ENCODE results near the gene TWSG1. TPM values are rescaled to one million over a fixed set of nuclear protein-coding genes. Genes with fewer than 3 reads are reported as not detected.

The TWSG1 gene
- total and polyA plus RNA-seq, 10 of the 15 experiments (the other 5 are each of a cell fraction or from before 2014, with no cell fraction given), result 11.1 to 45.1 (median 27.7) TPM

- no peak for TF ChIP-seq MTA3 (IDR thresholded peaks at IDR 0.05; ENCODE audit: borderline replicate concordance, low read length)
- peak; percentile 60; the same call in 1 of the 2 replicates for TF ChIP-seq IKZF1 (conservative IDR thresholded peaks at IDR 0.05)
- TF ChIP-seq, protein P1, sequence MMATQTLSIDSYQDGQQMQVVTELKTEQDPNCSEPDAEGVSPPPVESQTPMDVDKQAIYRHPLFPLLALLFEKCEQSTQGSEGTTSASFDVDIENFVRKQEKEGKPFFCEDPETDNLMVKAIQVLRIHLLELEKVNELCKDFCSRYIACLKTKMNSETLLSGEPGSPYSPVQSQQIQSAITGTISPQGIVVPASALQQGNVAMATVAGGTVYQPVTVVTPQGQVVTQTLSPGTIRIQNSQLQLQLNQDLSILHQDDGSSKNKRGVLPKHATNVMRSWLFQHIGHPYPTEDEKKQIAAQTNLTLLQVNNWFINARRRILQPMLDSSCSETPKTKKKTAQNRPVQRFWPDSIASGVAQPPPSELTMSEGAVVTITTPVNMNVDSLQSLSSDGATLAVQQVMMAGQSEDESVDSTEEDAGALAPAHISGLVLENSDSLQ (IDR thresholded peaks at IDR 0.05), result no peak
- TF ChIP-seq EZH2 (IDR thresholded peaks at IDR 0.05; ENCODE audit: borderline replicate concordance, control insufficient read depth, low read depth, low read length), result no peak
- TF ChIP-seq RUNX3 (IDR thresholded peaks at IDR 0.05; ENCODE audit: low read length), result peak; percentile 51
- peak; percentile 35; the same call in 1 of the 2 replicates for TF ChIP-seq FOXM1 (IDR thresholded peaks at IDR 0.05; ENCODE audit: low read depth, low read length)
- peak; percentile 46 to 54; a peak in 3 of 4 replicates for TF ChIP-seq IKZF2 (IDR thresholded peaks at IDR 0.05)
- TF ChIP-seq NFIC (IDR thresholded peaks at IDR 0.05; ENCODE audit: low read depth, low read length), result no peak
- no peak for TF ChIP-seq YBX1 (IDR thresholded peaks at IDR 0.05)
- no peak for TF ChIP-seq SMAD5 (IDR thresholded peaks at IDR 0.05; ENCODE audit: low read depth)
- TF ChIP-seq BHLHE40 (IDR thresholded peaks at IDR 0.05; ENCODE audit: borderline replicate concordance in 1 of 2, low read depth in 2 of 2, low read length in 1 of 2), result peak in 1 of 2 experiments; percentile 12; a peak in 1 of 4 replicates
- TF ChIP-seq USF2 (IDR thresholded peaks at IDR 0.05; ENCODE audit: borderline replicate concordance, low read depth, low read length), result no peak
- TF ChIP-seq, protein P2, sequence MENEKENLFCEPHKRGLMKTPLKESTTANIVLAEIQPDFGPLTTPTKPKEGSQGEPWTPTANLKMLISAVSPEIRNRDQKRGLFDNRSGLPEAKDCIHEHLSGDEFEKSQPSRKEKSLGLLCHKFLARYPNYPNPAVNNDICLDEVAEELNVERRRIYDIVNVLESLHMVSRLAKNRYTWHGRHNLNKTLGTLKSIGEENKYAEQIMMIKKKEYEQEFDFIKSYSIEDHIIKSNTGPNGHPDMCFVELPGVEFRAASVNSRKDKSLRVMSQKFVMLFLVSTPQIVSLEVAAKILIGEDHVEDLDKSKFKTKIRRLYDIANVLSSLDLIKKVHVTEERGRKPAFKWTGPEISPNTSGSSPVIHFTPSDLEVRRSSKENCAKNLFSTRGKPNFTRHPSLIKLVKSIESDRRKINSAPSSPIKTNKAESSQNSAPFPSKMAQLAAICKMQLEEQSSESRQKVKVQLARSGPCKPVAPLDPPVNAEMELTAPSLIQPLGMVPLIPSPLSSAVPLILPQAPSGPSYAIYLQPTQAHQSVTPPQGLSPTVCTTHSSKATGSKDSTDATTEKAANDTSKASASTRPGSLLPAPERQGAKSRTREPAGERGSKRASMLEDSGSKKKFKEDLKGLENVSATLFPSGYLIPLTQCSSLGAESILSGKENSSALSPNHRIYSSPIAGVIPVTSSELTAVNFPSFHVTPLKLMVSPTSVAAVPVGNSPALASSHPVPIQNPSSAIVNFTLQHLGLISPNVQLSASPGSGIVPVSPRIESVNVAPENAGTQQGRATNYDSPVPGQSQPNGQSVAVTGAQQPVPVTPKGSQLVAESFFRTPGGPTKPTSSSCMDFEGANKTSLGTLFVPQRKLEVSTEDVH (IDR thresholded peaks at IDR 0.05; ENCODE audit: low read depth, partially characterized antibody), result no peak
- TF ChIP-seq RAD51 (IDR thresholded peaks at IDR 0.05), result no peak
- TF ChIP-seq MYC (IDR thresholded peaks at IDR 0.05; ENCODE audit: insufficient read depth, insufficient read length, insufficient replicate concordance, low read length, severe bottlenecking), result no peak
- no peak for TF ChIP-seq E2F4 (IDR thresholded peaks at IDR 0.05; ENCODE audit: low read depth, low read length)
- TF ChIP-seq CBX3 (IDR thresholded peaks at IDR 0.05; ENCODE audit: borderline replicate concordance, low read depth), result no peak
- no peak for TF ChIP-seq CHD2 (IDR thresholded peaks at IDR 0.05; ENCODE audit: borderline replicate concordance, low read depth, low read length)
Observed at GRCh38 chr18:9348079-9348671, 13.6 kb downstream of the TWSG1 start (continued).
